ENCODE data around the gene MVB12A. TPM values are rescaled to one million over a fixed set of nuclear protein-coding genes. Genes with fewer than 3 reads are reported as not detected.

Gene MVB12A
- total and polyA plus RNA-seq, 9 of the 15 experiments (the other 6 are each of a cell fraction or from before 2014, with no cell fraction given) = 1.2 to 46.2 (median 22.4) TPM

- TF ChIP-seq MNT (conservative IDR thresholded peaks at IDR 0.05) = peak; percentile 38 to 71; a peak in 3 of 4 replicates
- no peak for TF ChIP-seq HSF4 (CRISPR knock-in tag; IDR thresholded peaks at IDR 0.05; ENCODE audit: borderline replicate concordance)
- TF ChIP-seq DPF2 (IDR thresholded peaks at IDR 0.05) = peak; percentile 79
- peak; percentile 76 for TF ChIP-seq MAFF (IDR thresholded peaks at IDR 0.05; ENCODE audit: low read length)
- TF ChIP-seq ZNF512 (tag; IDR thresholded peaks at IDR 0.05) = peak; percentile 84
- TF ChIP-seq NFIC (IDR thresholded peaks at IDR 0.05) = no peak
- TF ChIP-seq NKRF (IDR thresholded peaks at IDR 0.05; ENCODE audit: borderline replicate concordance) = 0 out of 2 replicates have a peak, but pooled peaks have one; percentile 23
- peak; percentile 87 for TF ChIP-seq NFE2 (IDR thresholded peaks at IDR 0.05; ENCODE audit: low read depth)
- TF ChIP-seq ZBTB2 (IDR thresholded peaks at IDR 0.05) = peak; percentile 58; the same call in 1 of the 2 replicates
- TF ChIP-seq MTA2 (IDR thresholded peaks at IDR 0.05; ENCODE audit: low read depth) = peak; percentile 26
- TF ChIP-seq CXXC5 (CRISPR knock-in tag; IDR thresholded peaks at IDR 0.05) = no peak
- peak in 1 of 2 experiments; percentile 55; a peak in 1 of 4 replicates for TF ChIP-seq HDAC1 (IDR thresholded peaks at IDR 0.05)
- peak; percentile 67 for TF ChIP-seq SMARCA4 (IDR thresholded peaks at IDR 0.05)
Measured at GRCh38 chr19:17450264-17451075, 30.6 kb downstream of the MVB12A start (continued).
